ENCODE results near the gene SSR4.
"Not testable (repeated sequence)": the region's sequence is repeated elsewhere in the genome, so short reads cannot be mapped to it uniquely, and the experiment has no call there.

Gene SSR4

DNA sequence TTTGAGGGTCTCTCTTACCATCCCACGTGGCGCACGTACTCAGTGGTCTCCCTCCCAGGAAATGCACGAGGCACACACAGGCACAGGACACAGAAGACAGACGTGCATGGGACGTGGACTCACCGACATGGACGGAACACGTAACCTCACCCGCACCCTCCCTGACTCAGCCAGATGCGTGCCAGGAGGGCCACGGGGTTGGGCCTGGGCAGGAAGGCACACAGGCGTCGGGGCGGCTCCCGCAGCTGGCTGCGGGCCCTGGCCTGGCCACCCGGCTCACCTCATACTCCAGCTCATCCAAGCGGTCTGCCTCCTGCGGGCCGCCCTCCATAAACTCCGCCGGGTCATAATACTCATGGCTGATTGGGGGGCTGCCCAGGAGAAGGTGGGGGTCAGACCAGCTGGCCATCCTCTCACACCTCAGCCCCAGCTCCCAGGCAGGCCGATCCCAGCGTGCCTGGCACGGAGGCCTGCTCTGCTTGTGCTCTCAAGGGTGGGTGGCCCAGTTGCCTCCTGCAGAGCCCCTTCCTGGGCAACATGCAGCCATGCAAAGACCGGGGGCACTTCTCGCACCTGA, 12.6 kb downstream of the SSR4 start:
- DNase-seq (ENCODE audit: low spot score) = no peak

DNA sequence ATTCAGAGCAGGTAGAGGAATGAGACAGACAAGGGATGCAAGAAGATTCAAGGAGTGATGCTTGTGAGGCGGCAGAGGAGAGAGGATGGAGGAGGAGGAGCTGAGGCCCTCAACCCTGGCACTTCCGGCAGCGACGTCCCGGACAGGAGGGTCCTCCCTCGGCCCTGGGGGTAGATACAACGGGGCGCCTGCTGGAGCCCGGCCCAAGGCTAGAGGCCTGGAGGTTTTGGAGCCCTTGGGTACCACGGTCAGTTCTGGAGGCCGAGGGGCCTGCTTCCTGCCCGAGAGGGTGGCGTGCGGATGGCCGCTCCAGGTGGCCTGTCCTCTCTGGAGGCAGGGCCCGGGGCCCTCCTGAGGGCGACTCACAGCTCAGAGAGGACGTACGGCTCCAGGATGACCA, 13.5 kb downstream of the SSR4 start:
- no peak for DNase-seq (ENCODE audit: low spot score)

DNA sequence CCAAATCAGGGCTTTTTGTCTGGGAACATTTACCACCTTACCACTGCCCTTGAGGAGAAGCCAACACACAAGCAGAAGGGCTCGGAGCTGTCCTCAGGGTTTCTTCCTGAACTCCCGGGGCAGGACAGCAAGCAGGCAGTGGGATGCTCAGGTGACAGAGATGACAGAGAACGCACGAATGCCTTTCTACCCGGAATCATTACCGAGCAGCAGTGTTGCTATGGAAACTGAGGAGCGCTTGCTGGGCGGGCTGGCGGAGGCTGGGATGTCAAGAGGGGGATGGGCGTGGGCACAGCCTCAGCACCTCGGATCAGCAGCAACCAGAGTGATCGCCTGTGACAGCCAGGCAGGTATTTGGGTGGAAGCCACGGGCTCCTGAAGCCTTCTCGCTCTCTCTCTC, 17.8 kb downstream of the SSR4 start:
- DNase-seq (ENCODE audit: low spot score) = no peak

DNA sequence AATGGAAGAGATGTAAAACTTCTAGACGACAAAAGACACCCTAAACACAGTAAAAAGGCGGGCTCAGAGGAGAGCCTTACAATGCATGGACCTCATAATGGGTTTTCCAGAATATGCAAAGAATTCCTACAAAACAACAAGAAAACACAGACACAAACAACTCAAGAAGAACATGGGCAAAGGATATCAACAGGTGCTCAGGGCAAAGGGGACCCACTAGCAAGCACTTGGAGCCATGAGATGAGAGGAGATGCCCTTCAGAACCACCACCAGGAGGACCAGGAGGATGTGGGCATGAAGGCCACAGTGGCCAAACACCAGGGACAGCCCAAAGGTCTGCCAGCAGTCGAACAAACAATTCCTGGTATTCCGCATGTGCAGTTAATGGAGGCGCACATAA, 18.7 kb downstream of the SSR4 start:
- no peak for DNase-seq (ENCODE audit: low spot score)

DNA sequence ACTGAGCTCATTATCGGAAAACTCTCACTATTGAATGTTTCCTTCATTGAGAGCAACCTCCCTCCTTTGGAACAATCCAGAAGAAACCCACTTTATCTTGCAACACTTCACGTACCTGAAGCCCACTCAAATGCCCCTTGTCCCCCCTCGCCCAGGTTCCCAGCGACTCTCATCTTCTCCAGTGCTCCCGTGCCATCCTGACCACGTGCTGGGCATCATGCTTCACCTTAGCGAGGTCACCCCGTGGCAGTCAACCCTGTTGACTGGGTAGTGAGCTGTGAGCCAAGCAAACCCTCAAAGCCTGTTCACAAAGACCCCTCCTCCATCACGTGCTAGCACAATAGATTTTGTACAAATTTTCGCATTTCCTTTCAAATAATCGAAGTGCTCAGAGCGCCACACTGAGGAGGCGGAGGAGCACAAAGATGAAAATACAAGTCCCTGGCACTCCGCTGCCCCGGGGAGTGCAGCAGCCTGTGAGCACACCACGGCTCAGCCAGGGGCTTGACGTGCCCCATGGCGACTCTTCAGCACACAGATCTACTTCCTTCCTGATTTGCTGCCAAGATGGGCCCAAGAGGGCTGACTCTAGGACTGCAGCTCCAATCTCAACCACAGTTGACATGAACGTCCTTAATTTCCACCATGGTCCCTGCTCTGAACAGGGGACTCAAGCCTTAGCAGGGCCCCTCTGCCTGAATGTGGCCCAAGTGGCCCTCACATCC, 20.3 kb downstream of the SSR4 start:
- no peak for DNase-seq (ENCODE audit: low spot score)

DNA sequence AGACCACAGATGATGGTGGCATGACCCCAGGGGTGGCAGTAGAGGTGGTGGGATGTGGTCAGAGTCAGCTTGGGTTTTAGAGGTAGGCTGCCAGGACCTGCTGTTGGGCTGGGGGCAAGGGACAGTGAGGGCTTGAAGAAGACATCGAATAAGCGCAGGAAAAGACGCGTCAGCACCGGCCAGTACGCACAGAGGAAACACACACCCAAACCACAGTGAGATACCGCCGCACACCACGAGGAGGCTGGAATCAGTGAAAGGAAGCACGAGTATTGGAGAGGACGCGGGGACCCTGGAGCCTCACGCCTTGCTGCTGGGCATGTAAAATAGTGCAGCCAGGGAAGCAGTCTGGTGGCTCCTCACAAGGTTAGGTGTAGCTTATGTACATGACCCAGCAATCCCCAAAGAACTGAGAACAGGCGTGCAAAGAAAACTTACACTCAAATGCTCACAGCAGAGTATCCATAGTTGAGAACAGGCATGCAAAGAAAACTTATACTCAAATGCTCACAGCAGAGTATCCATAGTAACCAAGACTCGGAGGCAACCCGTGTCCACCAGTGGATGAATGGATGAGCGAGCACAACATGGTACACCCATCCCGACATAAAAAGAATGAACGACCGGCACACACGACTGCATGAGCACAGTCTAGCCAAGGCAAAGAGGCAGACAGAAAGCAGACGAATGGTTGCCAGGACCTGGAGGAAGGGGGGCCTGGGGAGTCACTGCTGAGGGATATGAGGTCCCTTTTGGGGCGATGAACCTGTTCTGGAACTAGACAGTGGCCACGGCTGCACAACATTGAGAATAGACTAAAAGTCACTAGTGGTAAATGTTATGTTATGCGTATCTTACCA, 22.6 kb downstream of the SSR4 start:
- no peak for DNase-seq (ENCODE audit: low spot score)

DNA sequence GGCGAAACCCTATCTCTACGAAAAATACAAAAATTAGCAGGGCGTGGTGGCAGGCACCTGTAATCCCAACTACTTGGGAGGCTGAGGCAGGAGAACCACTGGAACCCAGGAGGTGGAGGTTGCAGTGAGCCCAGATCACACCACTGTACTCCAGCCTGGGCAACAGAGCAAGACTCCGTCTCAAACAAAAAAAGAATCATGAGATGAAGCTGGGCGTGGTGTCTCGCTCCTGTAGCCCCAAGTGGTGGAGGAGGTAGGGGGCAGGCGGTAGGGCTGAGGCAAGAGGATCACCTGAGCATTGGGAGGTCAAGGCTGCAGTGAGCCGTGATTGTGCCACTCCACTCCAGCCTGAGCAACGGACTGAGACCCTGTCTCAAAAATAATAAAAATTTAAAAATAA, 23.6 kb downstream of the SSR4 start:
- DNase-seq (ENCODE audit: low spot score) = not testable (repeated sequence)

DNA sequence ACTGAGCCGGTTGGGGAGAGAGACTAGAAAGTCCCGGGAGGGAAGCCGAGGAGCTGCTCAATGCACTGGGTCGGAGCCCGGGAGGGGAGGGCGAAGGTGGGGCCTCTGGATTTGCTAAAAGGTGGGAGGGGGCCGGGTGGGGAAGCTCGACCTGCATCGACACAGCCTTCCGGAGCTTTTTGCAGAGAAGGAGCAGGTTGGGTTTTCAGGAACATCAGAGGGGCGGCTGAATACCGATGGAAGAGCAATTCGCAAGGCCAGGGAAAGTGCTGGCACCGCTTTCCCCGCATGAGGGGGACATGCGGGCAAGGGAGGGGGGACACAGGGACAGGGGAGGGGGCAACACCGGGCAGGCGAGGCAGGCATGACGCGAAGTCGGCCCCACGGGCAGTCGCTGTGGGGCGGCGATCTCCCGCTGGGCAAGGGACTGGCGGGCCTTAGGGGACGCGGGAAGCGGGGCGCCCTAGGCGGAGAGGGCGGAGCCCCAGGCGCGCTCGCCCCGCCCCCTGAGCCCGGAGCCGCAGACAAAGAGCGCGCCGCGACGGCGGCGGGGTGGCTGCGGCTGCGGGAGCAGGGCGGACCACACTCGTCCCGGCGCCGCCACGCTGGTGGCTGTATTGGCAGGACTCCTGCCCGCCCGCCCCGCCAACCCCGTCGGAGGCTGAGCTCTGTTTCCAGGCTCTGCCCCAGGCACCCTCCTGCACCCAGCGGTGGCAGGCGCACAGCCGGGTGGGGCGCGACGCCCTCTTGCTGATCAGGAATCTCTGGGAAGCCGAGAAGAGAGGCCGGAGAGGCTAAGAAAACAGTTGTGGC, 24.3 kb downstream of the SSR4 start:
- peak; percentile 65 for DNase-seq (ENCODE audit: low spot score)

DNA sequence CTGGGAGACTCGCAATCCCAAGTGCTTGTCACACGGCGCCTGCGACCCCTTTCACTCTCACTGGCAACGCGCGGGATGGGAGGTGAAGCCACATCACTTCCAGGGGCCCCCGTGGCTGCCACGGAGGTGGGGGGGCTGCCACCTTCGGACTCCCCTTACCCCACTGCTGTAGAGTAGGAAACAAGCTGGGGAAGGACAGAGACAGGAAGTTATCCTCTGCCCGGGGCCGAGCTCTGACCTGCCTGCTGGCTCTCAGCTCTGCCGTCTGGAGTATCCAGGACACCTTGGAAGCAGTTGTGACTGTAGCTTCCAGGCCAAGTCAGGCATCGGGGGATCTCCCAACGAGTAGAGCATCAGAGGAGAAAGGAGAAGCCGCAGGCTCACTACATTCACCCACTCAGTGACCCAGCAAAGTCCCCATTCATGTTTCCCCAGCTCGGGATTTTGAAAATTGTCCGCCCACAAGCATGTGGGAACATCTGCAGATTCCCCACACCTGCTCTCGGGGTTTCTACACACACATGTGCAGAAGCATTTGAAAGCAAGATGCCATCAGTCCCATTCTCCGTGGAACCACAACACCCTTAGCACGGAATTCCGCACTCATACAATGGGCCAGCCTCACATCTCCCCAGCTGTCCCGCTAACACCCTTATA, 25.0 kb downstream of the SSR4 start:
- no peak for DNase-seq (ENCODE audit: low spot score)

DNA sequence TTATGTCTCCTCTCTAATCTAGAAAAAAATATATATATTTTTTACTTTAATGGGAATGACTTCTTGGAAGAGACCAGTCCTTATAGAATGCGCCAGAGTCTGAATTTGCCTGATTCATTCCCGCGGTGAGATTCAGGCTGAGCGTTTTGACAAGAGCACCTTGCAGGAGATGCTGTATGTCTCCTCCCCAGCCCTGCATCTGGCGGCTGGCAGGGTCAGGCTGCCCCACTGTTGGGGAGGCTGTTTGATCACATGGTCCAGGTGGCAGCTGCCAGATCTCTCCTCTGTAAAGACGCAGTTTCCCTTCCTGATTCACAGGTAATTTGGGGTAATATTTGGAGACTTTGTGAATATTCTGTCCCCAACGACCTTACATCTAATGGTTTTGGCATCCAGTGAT, 26.1 kb downstream of the SSR4 start:
- no peak for DNase-seq (ENCODE audit: low spot score)

DNA sequence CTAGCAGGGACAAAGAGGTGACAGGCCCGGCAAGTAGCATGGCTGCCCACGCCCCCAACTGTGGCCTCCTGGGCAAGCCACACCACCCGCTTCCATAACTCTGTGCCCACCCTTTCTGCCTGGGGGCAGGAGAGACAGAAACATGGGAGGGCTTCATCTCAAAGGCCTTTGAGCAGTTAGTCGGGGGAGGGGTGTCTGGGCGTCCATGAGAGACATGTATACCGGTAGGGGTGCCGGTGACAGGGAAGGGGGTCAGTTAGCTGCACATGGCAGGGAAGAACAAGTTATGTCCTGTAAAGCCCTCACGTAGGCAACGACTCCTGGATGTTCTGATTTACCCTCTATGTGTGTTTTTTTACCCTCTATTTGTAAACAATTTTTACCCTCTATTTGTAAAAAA, 26.6 kb downstream of the SSR4 start:
- DNase-seq (ENCODE audit: low spot score) = no peak

DNA sequence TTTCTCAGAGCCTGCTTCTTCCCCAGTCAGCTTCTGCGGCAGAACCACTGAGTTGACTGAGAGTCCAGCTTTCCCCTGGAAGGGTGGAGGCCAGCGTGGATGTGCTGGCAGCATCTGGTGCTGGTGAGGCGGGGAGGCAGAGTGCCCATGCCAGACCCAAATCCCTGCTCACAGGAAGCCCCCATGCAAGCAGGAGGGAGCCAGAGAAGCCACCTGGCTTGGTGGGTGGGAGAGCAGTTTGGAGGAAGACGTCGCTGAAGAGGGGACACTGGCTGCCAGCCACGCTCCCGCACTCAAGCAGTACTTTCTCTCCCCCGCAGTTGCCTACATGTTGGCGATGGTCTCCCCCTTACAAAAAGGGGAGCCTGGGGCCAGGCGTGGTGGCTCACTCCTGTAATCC, 29.9 kb downstream of the SSR4 start:
- DNase-seq (ENCODE audit: low spot score) = no peak

DNA sequence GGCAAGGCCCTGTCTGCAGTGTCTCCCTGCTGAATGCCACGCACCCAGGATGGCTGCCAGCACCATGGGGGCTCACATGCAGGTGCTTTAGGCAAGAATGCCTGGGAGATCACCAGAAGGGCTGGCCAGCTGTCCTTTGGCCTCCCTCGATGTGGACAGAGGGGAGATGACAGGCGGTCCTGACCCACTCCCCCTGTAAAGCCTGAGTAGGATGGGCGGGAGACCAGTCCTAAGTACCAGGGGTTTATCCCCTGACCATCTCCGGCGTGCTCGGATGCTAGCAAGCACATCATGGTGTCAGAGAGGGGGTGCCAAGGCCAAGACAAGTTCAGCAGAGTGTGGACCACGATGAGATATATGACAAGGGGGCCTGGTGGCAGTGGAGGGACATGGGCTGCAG, 30.6 kb downstream of the SSR4 start:
- DNase-seq (ENCODE audit: low spot score) = peak; percentile 1

DNA sequence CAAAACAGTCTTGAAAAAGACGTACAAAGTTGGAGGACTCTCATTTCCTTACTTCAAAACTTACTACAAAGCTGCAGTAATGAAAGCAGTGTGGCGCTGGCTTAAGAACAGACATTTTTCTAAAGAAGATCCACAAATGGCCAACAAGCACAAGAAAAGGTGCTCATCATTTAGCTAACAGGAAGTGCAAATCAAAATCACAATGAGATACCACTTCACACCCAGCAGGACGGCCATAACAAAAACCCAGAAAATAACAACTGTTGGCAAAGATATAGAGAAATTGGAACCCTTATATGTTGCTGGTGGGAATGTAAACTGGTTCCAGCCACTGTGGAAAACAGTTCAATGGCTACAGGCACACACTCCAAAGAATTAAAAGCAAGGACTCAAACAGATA, 32.5 kb downstream of the SSR4 start:
- DNase-seq (ENCODE audit: low spot score) = no peak

DNA sequence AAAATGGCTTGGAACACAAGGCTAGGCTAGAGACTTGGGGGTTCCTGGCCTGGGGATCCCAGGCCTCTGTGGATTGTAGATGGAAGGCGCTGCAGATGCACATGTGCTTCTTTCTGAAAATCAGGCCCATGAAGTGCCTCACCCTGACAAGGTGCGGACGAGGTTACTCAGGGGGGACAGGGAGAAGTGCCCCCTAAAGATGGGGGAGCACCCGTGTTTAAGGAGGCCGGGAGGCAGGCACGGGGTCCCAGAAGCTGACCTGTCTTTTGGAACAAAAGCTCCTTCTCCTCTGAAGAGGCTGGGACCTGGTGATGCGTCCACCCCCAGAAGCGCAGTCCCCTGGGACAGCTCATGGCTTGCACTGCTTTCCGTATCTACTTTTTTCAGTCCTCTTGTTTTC, 33.4 kb downstream of the SSR4 start:
- DNase-seq (ENCODE audit: low spot score) = peak; percentile 1

DNA sequence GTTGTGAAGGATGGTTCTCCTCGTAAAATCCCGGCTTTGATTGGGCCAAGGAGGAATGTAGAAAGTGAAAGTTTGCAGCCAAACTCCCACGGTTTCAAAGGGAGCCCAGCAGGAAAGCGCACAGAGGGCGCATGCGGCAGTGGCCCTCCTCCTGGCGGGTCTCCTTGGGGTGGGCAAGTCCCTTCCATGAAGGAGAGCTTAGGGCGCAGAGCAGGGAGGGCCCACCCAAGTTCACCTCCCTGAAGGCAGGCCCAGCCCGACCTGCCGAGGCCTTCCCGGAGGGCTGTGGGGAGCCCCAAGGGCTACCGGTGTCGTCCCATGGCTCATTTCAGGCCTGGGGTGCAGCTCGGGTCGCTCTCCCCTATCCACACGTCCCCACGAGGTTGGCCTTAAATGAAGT, 33.8 kb downstream of the SSR4 start:
- DNase-seq (ENCODE audit: low spot score) = no peak

DNA sequence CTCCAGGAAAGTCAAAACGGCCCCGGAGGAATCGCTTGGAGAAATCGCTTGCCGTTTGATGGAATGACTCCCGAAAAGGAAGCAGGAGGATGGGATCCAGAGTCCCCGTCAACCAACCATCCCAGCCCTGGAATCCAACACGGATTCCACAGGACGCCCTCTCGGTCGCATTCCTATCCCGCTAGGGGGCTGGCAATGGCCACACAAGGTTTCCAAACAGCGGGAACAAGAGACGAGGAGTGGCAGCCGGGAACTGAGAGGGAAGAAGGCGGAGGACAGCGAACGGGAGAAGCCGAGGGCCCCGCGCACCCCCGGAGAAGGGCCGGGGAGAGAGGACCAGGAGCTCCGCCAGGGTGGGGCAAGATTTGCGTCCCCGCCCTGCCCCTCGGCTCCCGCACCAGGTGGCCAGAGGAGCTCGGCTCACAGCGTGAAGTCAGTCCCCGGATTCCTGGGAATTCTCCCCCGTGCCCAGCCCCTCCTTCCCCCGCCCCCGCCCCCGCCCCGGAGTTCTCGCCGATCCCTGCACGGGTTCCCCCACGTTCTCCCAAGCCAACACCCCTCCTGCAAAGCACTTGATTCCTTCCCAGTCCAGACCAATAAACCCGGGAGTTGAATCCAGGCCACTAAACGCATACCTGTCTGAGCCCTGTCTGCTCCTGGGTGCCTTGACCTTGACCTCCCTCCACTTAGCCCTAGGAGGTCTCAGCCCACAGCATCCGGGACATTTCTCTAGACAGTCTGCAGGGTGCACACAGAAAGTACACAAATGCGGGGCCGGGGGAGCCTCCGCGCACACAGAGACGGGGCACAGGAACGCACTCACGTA, 34.5 kb downstream of the SSR4 start:
- peak; percentile 40 for DNase-seq (ENCODE audit: low spot score)

DNA sequence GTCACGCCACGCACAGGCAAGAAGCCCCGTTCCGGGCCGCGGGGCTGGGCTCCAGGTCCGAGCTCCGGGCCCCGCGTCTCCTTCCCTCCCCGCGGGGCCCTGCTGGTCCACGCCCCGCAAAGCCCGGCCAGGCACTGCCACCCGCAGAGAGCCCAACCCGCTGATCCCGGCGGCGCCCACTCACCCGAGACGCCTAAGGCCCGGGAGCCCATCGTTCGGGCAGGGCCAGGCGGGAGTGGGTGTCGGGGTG, 35.0 kb downstream of the SSR4 start:
- no peak for DNase-seq (ENCODE audit: low spot score)

DNA sequence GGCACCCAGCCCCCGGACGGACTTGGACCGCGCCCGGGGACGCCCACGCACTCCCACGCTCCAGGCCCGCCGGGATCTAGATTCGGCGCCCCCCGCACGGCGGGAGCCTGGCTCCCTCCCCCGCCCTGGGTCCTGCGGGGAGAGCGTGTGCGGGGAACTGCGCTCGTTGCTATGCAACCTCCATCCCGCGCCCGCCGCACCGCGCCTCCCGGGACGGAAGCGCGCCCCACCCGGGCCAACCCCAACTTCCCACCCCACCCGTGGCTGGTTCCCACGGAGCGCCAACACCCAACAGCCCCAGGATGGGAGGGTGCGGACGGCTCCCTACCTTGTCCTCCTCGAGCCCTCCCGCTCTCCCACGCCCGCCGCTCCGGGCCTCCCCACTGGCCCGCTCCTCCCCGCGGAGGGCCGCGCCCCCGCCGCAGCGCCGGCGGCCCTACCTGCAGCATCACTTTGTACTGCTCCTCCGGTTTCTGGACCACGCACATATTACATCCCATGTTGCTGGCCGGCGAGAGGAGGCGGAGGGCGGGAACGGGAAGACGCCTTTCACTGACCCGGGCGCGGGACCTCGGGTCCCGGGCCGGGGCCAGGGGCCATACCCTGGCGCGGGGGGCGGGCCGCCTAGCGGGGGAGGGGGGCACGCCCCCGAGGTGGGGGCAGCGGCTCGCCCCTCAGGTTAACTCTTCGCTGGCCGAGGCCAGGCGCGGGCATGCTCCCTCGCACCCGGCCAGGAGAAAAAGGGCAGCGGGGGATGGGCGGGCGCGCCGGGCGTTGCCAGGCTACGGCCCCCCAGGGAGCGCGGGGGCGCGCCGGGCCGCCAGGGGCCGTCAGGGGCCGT, 35.6 kb downstream of the SSR4 start, which contains the start of gene PDZD4:
TSS of gene PDZD4 (minus strand) at position 746 of the 841 bp plus-strand sequence. CDS start at position 500, 246 bp downstream.
- DNase-seq (ENCODE audit: low spot score) = no peak
